CD4-positive, alpha-beta T cell treated with Interleukin-4 for 4 hours (primary cell): Measurements from ENCODE around the gene ADRA2B.
"Not testable (repeated sequence)": the region's sequence is repeated elsewhere in the genome, so short reads cannot be mapped to it uniquely, and the experiment has no call there.

Experiments used
- DNase-seq: peaks from one replicate; pipeline ENCODE4 v3.0.0-alpha.2; 2020

ADRA2B gene

GRCh38 chr2:96116424-96116878 lies at the start of gene ADRA2B:
Gene ADRA2B, minus strand, starts transcription at chr2:96116571. Its CDS starts 422 bp downstream, at chr2:96116149.
- peak; percentile 77 for DNase-seq

- DNase-seq: peak; percentile 72
These were observed 48.3 kb upstream of the ADRA2B start for GRCh38 chr2:96164459-96165184.

GRCh38 chr2:96163768-96164429 lies 47.5 kb upstream of the ADRA2B start:
- peak; percentile 51 for DNase-seq

GRCh38 chr2:96163415-96163767 lies 47.0 kb upstream of the ADRA2B start:
- no peak for DNase-seq

- no peak for DNase-seq
These were observed 45.5 kb upstream of the ADRA2B start for GRCh38 chr2:96161898-96162297.

GRCh38 chr2:96160366-96160765 lies 44.0 kb upstream of the ADRA2B start:
- not testable (repeated sequence) for DNase-seq

- DNase-seq: peak; percentile 49
These were observed 42.9 kb upstream of the ADRA2B start for GRCh38 chr2:96159084-96159830.

GRCh38 chr2:96158554-96158940 lies 42.2 kb upstream of the ADRA2B start:
- DNase-seq: no peak

GRCh38 chr2:96157649-96158553 lies 41.5 kb upstream of the ADRA2B start:
- DNase-seq: peak; percentile 82

GRCh38 chr2:96156926-96157648 lies 40.7 kb upstream of the ADRA2B start:
- no peak for DNase-seq

GRCh38 chr2:96156011-96156820 lies 39.8 kb upstream of the ADRA2B start:
- DNase-seq: no peak

- no peak for DNase-seq
These were observed 38.4 kb upstream of the ADRA2B start for GRCh38 chr2:96154506-96155380.

GRCh38 chr2:96153991-96154431 lies 37.6 kb upstream of the ADRA2B start:
- no peak for DNase-seq

- no peak for DNase-seq
These were observed 36.9 kb upstream of the ADRA2B start for GRCh38 chr2:96153291-96153713.

GRCh38 chr2:96152304-96153161 lies 36.2 kb upstream of the ADRA2B start:
- no peak for DNase-seq

- no peak for DNase-seq
These were observed 35.4 kb upstream of the ADRA2B start for GRCh38 chr2:96151595-96152303.

GRCh38 chr2:96150791-96151594 lies 34.6 kb upstream of the ADRA2B start:
- no peak for DNase-seq
